ENCODE data around the gene GPRC5A.
"Not testable (repeated sequence)": the region's sequence is repeated elsewhere in the genome, so short reads cannot be mapped to it uniquely, and the experiment has no call there.

GPRC5A gene

DNA sequence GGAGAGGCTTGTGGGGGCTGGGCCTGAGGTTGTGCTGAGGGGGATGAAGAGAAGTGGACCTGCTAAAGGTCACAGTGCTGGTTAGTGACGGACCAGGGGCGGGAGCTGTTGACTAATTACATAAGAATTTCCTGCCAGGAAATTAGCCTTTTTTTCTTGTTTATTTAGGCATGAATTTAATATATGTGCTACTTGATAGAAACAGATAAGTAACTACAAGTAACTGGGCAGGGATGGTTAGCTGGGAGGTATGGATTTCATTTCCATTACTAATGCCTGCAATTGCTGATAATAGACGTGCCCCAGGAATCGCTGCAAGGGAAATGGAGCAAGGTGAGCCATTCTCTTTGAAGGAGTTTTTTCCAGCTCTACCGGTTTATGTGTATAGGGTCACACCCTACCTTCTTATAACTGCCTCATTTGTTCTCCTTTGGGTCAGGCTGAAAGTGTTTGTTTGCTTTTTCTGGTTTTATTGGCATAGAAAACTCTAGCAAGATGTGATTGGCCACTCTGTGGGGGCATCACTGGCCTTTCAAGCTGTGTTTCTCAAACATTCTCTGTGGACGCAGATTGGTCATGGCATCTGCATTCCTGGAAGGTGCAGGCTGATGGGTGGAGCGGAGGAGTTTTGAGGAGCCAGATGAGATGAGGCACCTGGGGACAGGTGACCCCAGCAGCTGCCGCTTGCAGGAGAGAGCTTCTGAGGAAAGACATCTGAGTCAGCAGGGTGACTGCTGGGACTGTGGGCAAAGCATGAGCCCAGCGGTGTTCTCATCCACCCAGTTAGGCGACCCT lies 19.0 kb upstream of the GPRC5A start:
- Histone ChIP-seq H3K9me3 (ENCODE audit: control insufficient read depth in 5 of 5, low read length in 5 of 5) (no peaks in the 10 kb centered on the region), H3K9ac (ENCODE audit: low read length in 5 of 5) (no peak overlapping the region), H3K4me1 (ENCODE audit: control insufficient read depth in 5 of 5, insufficient read depth in 5 of 5, low read length in 5 of 5) (peaks cover 0 to 11% (median 0%) of the 10 kb centered on the region in 5 donors), H3K27me3 (ENCODE audit: control insufficient read depth in 5 of 5, insufficient read depth in 4 of 5, low read length in 5 of 5) (no peaks in the 10 kb centered on the region), H3K27ac (ENCODE audit: low read depth, low read length) (no peak overlapping the region), H3K4me3 (ENCODE audit: low read depth in 1 of 5, low read length in 5 of 5) (no peak overlapping the region), H3K36me3 (ENCODE audit: control insufficient read depth in 5 of 5, insufficient read depth in 5 of 5, low read length in 5 of 5) (no peaks in the 10 kb centered on the region)

GRCh38 chr12:12872934-12873275 lies 18.5 kb upstream of the GPRC5A start:
- Histone ChIP-seq H3K36me3 (ENCODE audit: control insufficient read depth in 5 of 5, insufficient read depth in 5 of 5, low read length in 5 of 5) (no peaks in the 10 kb centered on the region), H3K27me3 (ENCODE audit: control insufficient read depth in 5 of 5, insufficient read depth in 4 of 5, low read length in 5 of 5) (no peaks in the 10 kb centered on the region), H3K4me3 (ENCODE audit: low read depth in 1 of 5, low read length in 5 of 5) (no peak overlapping the region), H3K9me3 (ENCODE audit: control insufficient read depth in 5 of 5, low read length in 5 of 5) (no peaks in the 10 kb centered on the region), H3K9ac (ENCODE audit: low read length in 5 of 5) (no peak overlapping the region), H3K27ac (ENCODE audit: low read depth, low read length) (no peak overlapping the region), H3K4me1 (ENCODE audit: control insufficient read depth in 5 of 5, insufficient read depth in 5 of 5, low read length in 5 of 5) (peaks cover 0 to 11% (median 0%) of the 10 kb centered on the region in 5 donors)

DNA sequence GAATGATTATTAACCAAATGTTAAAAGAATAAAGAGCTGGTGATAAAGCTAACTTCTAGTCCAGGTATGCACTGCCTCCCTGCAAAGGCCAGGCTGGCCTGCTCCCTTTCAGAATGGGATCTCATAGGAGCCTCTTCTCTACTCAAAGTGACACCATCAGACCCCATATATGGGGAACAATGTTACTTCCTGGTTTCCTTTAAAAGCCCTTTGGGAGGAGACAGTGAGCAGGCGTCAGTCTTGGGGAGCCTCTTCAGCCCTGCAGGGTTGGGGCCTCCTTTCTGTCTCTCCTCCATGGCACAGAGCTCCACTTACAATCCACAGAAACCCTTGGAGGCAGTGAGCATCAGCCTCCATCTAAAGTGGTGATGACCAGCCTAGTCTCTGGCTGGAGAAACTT lies 17.3 kb upstream of the GPRC5A start:
- Histone ChIP-seq H3K9ac (ENCODE audit: low read length in 5 of 5) (no peak overlapping the region), H3K4me3 (ENCODE audit: low read depth in 1 of 5, low read length in 5 of 5) (no peak overlapping the region), H3K27ac (ENCODE audit: low read depth, low read length) (no peak overlapping the region), H3K27me3 (ENCODE audit: control insufficient read depth in 5 of 5, insufficient read depth in 4 of 5, low read length in 5 of 5) (no peaks in the 10 kb centered on the region), H3K4me1 (ENCODE audit: control insufficient read depth in 5 of 5, insufficient read depth in 5 of 5, low read length in 5 of 5) (peaks cover 0 to 11% (median 0%) of the 10 kb centered on the region in 5 donors), H3K9me3 (ENCODE audit: control insufficient read depth in 5 of 5, low read length in 5 of 5) (no peaks in the 10 kb centered on the region), H3K36me3 (ENCODE audit: control insufficient read depth in 5 of 5, insufficient read depth in 5 of 5, low read length in 5 of 5) (no peaks in the 10 kb centered on the region)

GRCh38 chr12:12875301-12875700 lies 16.1 kb upstream of the GPRC5A start:
- H3K27ac ChIP-seq (ENCODE audit: low read depth, low read length); H3K36me3 ChIP-seq (ENCODE audit: control insufficient read depth in 5 of 5, insufficient read depth in 5 of 5, low read length in 5 of 5); H3K27me3 ChIP-seq (ENCODE audit: control insufficient read depth in 5 of 5, insufficient read depth in 4 of 5, low read length in 5 of 5); H3K4me3 ChIP-seq (ENCODE audit: low read depth in 1 of 5, low read length in 5 of 5); H3K9ac ChIP-seq (ENCODE audit: low read length in 5 of 5); H3K9me3 ChIP-seq (ENCODE audit: control insufficient read depth in 5 of 5, low read length in 5 of 5): not testable (repeated sequence)
- H3K4me1 ChIP-seq (ENCODE audit: control insufficient read depth in 5 of 5, insufficient read depth in 5 of 5, low read length in 5 of 5) = peaks cover 0 to 11% (median 0%) of the 10 kb centered on the region in 5 donors

GRCh38 chr12:12877153-12877768 lies 14.1 kb upstream of the GPRC5A start:
- Histone ChIP-seq H3K4me1 (ENCODE audit: control insufficient read depth in 5 of 5, insufficient read depth in 5 of 5, low read length in 5 of 5) (peaks cover 0 to 6% (median 0%) of the 10 kb centered on the region in 5 donors), H3K27ac (ENCODE audit: low read depth, low read length) (no peak overlapping the region), H3K4me3 (ENCODE audit: low read depth in 1 of 5, low read length in 5 of 5) (no peak overlapping the region), H3K9ac (ENCODE audit: low read length in 5 of 5) (no peak overlapping the region), H3K9me3 (ENCODE audit: control insufficient read depth in 5 of 5, low read length in 5 of 5) (no peaks in the 10 kb centered on the region), H3K27me3 (ENCODE audit: control insufficient read depth in 5 of 5, insufficient read depth in 4 of 5, low read length in 5 of 5) (no peaks in the 10 kb centered on the region), H3K36me3 (ENCODE audit: control insufficient read depth in 5 of 5, insufficient read depth in 5 of 5, low read length in 5 of 5) (no peaks in the 10 kb centered on the region)

GRCh38 chr12:12877781-12878455 lies 13.4 kb upstream of the GPRC5A start:
- Histone ChIP-seq H3K4me1 (ENCODE audit: control insufficient read depth in 5 of 5, insufficient read depth in 5 of 5, low read length in 5 of 5) (no peaks in the 10 kb centered on the region), H3K36me3 (ENCODE audit: control insufficient read depth in 5 of 5, insufficient read depth in 5 of 5, low read length in 5 of 5) (no peaks in the 10 kb centered on the region), H3K27ac (ENCODE audit: low read depth, low read length) (no peak overlapping the region), H3K9ac (ENCODE audit: low read length in 5 of 5) (no peak overlapping the region), H3K27me3 (ENCODE audit: control insufficient read depth in 5 of 5, insufficient read depth in 4 of 5, low read length in 5 of 5) (no peaks in the 10 kb centered on the region), H3K4me3 (ENCODE audit: low read depth in 1 of 5, low read length in 5 of 5) (no peak overlapping the region), H3K9me3 (ENCODE audit: control insufficient read depth in 5 of 5, low read length in 5 of 5) (no peaks in the 10 kb centered on the region)

DNA sequence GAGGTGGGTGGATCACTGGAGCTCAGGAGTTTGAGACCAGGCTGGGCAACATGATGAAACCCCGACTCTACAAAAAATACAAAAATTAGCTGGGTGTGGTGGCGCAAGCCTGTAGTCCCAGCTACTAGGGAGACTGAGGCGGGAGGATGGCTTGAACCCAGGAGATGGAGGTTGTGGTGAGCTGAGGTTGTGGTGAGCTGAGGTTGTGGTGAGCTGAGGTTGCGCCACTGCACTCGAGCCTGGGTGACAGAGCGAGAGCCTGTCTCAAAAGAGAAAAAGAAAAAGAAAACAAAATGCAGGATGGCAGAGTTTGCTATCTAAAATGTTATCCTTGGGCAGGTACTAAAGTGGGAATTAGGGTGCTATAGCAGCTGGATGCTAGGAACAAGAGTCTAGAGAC lies 10.8 kb upstream of the GPRC5A start:
- Histone ChIP-seq H3K4me3 (ENCODE audit: low read depth in 1 of 5, low read length in 5 of 5) (no peak overlapping the region), H3K9ac (ENCODE audit: low read length in 5 of 5) (no peak overlapping the region), H3K36me3 (ENCODE audit: control insufficient read depth in 5 of 5, insufficient read depth in 5 of 5, low read length in 5 of 5) (no peaks in the 10 kb centered on the region), H3K9me3 (ENCODE audit: control insufficient read depth in 5 of 5, low read length in 5 of 5) (no peaks in the 10 kb centered on the region), H3K27ac (ENCODE audit: low read depth, low read length) (no peak overlapping the region), H3K4me1 (ENCODE audit: control insufficient read depth in 5 of 5, insufficient read depth in 5 of 5, low read length in 5 of 5) (no peaks in the 10 kb centered on the region), H3K27me3 (ENCODE audit: control insufficient read depth in 5 of 5, insufficient read depth in 4 of 5, low read length in 5 of 5) (no peaks in the 10 kb centered on the region)

- H3K27ac ChIP-seq (ENCODE audit: low read depth, low read length) = no peak overlapping the region
- no peak overlapping the region for H3K9ac ChIP-seq (ENCODE audit: low read length in 5 of 5)
Measured at GRCh38 chr12:12881151-12881909, 10.0 kb upstream of the GPRC5A start.

DNA sequence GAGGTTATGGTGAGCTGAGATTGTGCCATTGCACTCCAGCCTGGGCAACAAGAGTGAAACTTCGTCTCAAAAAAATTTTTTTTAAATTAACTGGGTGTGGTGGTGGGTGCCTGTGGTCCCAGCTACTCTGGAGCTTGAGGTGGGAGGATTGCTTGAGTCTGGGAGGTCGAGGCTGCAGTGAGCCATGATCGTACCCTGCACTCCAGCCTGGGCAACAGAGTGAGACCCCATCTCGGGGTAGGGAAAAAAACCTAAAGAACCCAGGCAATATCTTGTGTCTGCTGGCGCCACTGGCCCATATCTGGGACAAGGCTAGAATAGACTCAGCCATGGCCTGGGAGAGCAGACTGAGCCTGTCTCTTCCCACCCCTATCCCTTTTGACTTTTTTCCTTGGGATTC lies 9.1 kb upstream of the GPRC5A start:
- Histone ChIP-seq H3K9me3 (ENCODE audit: control insufficient read depth in 5 of 5, low read length in 5 of 5) (no peaks in the 10 kb centered on the region), H3K9ac (ENCODE audit: low read length in 5 of 5) (no peak overlapping the region), H3K4me1 (ENCODE audit: control insufficient read depth in 5 of 5, insufficient read depth in 5 of 5, low read length in 5 of 5) (no peaks in the 10 kb centered on the region), H3K27ac (ENCODE audit: low read depth, low read length) (no peak overlapping the region), H3K36me3 (ENCODE audit: control insufficient read depth in 5 of 5, insufficient read depth in 5 of 5, low read length in 5 of 5) (no peaks in the 10 kb centered on the region), H3K27me3 (ENCODE audit: control insufficient read depth in 5 of 5, insufficient read depth in 4 of 5, low read length in 5 of 5) (no peaks in the 10 kb centered on the region), H3K4me3 (ENCODE audit: low read depth in 1 of 5, low read length in 5 of 5) (no peak overlapping the region)

More at GRCh38 chr12:12881151-12881909, 10.0 kb upstream of the GPRC5A start:
- Histone ChIP-seq H3K4me3 (ENCODE audit: low read depth in 1 of 5, low read length in 5 of 5) (no peak overlapping the region), H3K9me3 (ENCODE audit: control insufficient read depth in 5 of 5, low read length in 5 of 5) (no peaks in the 10 kb centered on the region), H3K36me3 (ENCODE audit: control insufficient read depth in 5 of 5, insufficient read depth in 5 of 5, low read length in 5 of 5) (no peaks in the 10 kb centered on the region), H3K27me3 (ENCODE audit: control insufficient read depth in 5 of 5, insufficient read depth in 4 of 5, low read length in 5 of 5) (no peaks in the 10 kb centered on the region), H3K4me1 (ENCODE audit: control insufficient read depth in 5 of 5, insufficient read depth in 5 of 5, low read length in 5 of 5) (no peaks in the 10 kb centered on the region)
